Activated CD8-positive, alpha-beta memory T cell treated with anti-CD3 and anti-CD28 coated beads for 48 hours (primary cell): Measurements from ENCODE around the gene UBE2O.

ENCODE experiments used
- DNase-seq, 3 experiments: peaks; one replicate each; pipeline ENCODE4 v3.0.0-alpha.2; 2020; ENCODE audit warnings: low read depth in 2 of 3, low spot score in 2 of 3

The UBE2O gene

DNA sequence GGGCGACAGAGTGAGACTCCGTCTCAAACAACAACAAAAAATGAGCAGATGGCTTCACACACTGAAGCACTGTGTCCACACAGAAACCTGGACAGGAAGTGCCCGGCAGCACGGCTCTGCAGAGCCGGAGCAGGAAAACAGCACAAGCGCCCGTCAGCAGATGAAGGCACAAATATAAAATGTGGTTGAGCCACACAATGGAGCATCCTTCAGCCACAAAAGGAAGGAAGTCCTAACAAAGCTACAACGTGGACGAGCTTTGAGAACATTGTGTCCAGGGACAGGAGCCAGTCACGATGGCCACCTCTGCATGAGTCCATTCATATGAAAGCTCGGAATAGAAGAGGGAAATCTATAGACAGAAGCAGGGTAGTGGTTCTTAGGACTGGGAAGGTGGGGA lies 32.6 kb upstream of the UBE2O start:
- DNase-seq: no peak

DNA sequence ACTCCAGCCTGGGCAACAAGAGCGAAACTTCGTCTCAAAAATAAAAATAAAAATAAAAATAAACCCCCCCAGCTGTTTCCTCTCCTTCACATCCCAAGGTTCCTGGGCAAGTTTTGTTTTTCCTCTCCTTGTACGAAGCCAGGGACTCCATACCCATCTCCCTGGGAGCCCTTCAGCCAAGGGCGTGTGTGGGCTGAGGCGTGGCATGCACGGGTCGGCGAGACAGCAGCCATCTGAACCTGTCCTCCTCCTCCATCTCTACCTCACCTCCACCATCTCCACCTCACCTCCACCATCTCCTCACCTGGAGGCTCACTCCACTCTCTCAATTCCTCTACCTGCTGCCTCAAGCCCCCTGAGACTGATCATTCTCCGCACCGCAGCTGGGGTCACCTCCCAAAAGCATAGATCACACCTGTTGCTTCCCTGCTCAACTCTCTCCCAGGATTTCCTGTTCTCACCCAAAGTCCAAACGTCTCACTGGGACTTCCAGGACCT lies 31.3 kb upstream of the UBE2O start:
- DNase-seq: no peak

DNA sequence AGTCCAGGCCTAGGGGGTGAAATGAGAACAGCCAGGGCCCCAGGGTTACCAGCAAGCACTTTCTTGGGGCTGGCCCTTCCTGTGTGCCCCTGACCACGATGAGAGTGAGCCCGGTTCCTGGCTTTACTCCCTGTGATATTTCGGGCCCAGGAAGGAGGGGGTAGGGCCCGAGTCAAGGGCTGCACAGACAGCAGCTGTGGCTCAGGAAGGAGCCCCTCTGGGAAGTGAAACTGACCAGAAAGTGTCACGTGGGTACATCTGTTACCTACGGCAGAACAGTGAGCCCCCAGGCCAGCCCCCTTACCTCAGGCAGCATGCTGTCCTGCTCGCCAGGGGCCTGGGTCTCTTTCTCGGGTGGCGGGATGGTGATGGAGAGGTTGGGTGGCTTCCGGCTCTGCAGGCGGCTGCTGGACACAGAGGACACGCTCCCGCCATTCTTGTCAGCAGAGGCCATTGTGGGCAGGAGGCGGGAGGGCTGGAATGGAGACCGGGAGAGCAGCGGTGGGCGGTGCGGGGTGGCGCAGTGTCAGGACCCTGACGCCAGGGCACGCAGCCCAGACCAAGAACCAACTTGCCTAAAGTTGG lies 28.2 kb upstream of the UBE2O start:
- DNase-seq: no peak

DNA sequence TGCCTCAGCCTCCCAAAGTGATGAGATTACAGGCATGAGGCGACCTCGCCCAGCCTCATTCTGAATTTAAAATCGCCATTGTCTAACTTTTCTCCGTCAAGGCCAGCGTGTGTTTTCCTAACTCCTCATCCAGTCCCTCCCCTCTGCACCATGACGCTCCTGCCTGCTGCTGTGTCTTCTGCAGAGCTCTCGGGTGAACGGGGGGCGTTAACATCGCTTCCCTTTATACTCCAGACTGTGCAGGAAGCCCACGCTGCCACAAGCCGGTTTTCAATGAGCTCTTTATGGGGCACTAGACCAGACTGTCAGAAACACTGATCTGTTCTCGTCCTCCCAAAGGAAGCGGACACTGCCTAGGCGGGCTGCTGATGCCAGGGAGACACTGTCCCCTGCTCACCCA lies 27.7 kb upstream of the UBE2O start:
- DNase-seq: no peak

DNA sequence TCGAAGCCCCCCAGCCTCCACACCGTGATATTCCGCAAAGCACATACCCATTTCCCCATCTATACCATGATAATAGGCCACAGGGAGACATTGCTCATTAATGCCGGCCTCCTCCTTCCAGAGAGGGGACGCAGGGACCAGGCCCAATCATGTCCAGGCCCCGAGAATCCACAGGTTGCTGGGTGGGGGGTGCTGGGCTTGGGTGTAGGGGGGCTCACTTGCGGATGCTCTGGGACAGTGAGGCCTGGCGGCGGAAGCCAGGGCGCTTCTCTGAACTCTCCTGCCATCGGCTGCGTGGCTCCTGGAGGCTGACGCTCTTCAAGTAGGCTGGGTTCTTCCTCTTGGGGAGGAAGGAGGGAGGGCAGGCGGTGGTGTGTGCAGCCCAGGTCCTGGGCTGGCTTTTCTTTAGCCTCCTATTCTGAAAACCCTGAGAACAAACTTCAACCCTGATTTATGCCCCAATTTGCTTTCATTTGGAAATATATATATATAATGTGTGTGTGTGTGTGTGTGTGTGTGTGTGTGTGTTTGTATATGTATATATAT lies 26.6 kb upstream of the UBE2O start:
- no peak for DNase-seq

DNA sequence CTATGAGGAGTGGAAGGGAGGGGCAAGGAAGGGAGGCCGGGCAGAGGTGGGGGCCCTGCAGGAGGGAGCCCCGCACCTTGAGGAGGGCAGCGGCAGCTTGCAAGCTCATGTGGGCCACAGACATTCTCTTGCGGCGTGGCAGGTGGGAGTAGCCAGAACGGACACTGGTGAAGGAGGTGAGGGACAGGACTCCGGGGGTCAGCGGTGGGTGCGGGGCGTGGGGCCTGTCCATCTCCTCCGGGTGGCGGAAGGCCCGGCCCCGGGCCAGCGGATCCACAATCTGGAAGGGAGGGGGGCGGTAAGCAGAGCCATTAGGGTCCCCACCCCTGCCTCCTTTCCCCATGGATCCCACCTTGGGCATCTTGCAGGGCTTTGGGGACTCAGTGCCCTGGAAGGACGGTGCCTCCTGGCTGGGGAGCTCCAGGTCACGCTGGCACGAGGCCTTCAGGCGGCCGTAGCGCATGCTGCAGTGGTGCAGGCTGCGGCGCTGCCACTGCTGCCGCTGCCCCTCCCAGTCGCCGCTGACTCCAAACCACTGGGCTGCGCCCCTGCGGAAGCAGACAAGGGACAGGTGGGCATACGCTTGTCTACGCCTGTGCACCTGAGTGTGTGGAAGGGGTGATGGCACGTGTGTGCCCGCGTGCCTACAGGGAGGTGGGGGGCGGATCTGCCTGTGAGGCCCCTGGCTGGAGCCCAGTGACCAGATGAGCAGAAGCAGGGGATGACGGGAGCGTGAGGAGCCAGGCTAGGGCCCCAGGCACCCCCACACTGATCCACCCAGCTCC lies 26.0 kb upstream of the UBE2O start:
- no peak for DNase-seq

DNA sequence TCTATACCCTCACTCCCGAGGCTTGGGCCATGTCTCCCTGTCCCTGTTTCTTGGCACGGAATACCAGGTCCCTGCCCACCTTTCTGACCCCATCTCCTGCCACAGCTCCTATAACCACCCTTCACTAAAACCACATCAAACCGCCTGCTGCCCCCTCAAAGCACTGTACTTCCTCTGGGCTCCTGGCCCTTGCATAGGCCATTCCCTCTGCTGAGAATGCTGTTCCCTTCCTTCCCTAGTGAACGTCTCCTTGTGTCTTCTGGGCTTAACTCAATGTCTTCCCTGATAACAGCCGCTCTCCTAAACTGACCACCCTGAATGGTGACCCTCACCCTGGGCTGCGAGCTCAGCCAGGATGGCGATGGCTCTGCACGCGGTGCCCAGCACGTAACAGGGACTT lies 25.1 kb upstream of the UBE2O start:
- no peak for DNase-seq

DNA sequence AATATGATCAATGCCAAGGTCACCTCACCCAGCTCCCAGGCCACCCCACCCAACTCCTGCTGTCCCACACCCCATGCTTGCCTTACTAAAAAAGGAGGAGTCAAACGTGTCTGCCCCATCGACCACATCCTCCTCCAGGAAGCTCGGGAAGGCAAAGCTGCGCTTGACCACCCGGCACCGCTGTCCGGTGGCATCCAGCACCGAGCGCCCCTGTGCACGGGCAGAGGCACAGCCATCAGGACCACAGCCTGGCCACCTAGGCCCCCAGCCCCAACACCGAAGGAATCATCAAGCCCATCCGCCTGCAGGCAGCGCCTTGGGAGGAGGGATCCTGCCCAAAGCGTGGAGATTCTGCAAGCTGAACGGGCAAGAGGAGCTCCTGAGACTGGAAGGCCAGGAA lies 24.6 kb upstream of the UBE2O start:
- no peak for DNase-seq

DNA sequence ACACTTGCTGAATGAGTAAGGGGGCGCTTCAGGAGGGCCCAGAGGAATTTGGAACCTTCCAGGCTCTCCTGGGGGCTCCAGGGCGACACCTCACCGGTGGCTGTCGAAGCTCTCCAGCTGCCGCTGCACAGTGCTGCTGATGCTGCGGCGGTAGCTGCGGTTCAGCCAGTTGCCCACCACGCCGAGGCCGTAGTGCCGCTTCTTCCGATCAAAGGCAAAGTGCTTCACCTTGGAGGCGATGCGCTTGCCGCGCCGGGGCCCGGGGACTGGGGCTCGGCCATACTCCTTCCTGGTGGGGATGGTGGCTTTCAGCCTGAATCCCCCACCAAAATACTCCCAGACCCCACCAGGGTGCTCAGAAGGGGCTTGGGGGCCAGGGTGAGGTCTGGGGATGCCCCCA lies 23.8 kb upstream of the UBE2O start:
- DNase-seq: no peak

DNA sequence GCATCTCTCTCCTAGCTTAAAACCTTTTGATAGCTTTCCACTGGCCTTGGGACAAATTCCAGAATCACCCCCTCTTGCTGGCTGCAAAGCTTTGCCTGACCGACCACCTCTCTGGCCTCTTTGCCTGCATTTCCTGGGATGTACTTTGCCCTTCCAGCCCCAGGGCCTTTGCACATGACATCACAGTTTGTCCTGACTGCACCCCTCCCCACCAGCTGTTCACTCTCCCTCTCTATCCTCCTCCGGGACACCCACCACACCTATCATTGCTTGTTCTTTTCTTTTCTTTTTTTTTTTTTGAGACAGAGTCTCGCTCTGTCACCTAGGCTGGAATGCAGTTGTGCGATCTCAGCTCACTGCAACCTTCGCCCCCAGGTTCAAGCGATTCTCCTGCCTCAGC lies 22.4 kb upstream of the UBE2O start:
- no peak for DNase-seq

DNA sequence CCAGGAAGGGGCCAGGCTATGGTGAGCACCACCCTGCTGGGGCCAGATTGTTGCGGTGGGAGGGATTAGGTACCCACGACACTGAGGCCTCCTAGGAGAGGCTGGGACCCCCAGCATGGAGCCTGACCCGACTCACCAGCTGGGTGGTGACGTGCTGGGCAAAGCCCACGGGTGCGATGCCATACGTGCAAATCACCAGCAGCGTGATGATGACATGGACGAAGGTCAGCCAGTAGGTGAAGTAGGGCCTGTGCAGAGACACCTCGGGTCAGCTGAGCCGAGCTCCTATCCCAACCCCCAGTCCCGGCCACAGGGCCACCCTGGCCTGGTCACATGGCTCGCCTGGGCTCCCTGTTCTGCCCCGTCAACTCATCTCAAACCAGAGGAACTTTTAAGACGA lies 21.9 kb upstream of the UBE2O start:
- no peak for DNase-seq

DNA sequence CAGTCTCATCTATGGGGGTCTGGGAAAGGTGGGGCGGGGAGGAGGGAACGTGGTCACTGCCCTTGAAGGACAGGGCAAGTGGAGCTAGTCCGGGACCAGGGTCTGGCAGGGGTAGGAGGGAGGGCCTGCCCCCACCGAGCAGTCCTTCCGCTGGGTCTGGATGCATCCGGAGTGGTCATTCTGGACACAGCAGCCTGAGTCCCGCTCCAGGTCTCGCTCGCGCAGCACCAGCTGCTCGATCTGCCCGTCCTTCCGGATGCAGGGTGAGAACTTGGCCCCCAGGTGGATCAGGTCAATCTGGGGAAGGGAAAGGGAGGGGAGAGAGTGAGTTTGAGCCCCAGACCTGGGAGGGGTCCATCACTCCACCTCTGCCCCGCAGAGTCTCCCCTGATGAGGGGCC lies 21.3 kb upstream of the UBE2O start:
- no peak for DNase-seq

DNA sequence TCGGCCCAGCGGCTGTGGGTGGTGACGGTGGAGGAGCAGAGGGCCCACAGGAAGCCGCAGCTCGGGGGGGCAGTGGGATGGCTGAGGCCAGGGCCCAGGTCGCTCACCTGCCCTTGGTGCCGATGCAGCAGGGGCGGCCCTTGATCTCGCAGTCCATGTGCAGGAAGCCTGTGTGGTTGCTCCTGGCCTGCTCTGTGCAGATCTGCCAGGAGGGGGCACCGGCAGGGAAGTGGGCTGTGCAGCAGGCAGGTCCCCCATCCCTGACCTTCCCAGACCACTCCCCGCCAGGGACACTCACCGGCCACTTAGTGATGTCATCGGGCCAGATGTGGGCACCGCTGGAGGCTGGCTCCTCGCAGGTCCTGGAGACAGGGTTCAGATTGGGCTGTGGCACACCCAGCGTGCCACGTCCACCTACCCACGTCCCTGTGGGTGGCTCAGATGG lies 20.6 kb upstream of the UBE2O start:
- no peak for DNase-seq

DNA sequence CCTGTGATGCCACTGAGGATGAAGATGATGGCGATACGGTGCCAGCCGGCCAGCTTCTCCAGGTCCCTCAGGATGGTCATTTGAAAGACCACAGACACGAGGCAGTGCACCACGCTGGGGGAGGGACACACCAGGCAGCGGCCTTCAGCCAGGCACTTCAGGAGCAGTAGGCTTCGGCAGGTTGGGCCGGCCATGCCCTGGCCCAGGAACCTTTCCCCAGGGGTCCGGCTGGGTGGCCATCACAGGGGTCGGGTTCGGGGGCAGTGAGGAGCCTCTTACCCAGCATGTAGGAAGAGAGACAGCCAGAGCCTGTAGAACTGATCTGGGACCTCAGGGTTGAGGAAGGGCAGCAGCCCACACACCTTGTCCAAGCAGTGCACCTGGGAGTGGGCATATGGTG lies 19.8 kb upstream of the UBE2O start:
- DNase-seq: no peak

DNA sequence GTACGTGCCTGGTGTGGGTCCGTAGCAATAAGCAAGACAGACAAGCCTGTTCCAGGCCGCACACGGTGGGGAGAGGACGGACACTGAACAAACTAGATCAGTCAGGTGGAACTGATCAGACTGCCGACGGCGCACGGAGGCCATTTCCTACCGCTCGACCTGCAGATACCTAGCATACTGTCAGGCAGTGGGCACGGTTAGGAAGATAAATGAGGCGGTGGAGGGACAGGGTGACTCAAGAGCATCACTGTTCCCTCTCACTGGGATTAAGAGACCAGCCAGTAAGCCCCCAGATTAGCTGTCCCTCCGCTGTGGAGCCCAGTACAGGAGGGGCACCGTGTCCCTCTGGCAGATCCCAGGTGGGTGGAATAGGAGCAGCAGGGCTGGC lies 19.3 kb upstream of the UBE2O start:
- no peak for DNase-seq

DNA sequence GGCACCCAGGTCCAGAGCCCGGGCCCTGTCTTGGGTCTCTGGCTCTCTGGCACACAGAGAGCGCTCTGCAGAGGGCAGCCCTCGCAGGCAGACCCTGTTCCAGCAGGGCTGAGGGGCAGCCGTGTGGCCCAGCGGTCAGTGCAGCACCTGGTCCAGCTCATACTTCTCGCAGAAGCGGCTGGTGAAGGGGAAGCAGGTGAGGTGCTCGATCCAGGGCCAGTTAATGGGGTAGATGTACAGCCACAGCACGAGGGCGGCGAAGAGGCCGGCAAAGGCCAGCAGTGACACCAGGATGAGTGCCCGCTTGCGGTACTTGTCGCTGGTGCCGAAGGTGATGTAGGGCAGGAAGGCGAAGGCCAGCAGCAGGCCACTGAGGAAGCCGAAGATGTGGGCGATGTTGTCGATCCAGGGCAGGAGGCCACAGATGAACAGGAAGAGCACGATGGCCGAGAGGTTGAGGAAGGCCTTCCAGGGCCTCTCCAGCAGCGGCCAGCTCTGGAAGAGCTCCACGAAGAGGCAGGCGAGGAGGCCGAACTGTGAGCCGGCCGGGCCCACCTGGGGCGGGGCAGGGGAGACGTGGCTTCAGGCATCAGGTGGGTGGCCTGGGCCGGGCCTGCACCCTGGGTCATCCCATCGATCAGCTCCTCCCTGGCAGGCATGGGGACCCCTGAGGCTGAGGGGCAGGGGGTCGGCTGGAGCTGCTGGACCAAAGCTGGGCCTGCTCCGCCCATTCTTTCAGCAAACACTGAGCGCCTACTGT lies 18.7 kb upstream of the UBE2O start:
- DNase-seq: no peak

DNA sequence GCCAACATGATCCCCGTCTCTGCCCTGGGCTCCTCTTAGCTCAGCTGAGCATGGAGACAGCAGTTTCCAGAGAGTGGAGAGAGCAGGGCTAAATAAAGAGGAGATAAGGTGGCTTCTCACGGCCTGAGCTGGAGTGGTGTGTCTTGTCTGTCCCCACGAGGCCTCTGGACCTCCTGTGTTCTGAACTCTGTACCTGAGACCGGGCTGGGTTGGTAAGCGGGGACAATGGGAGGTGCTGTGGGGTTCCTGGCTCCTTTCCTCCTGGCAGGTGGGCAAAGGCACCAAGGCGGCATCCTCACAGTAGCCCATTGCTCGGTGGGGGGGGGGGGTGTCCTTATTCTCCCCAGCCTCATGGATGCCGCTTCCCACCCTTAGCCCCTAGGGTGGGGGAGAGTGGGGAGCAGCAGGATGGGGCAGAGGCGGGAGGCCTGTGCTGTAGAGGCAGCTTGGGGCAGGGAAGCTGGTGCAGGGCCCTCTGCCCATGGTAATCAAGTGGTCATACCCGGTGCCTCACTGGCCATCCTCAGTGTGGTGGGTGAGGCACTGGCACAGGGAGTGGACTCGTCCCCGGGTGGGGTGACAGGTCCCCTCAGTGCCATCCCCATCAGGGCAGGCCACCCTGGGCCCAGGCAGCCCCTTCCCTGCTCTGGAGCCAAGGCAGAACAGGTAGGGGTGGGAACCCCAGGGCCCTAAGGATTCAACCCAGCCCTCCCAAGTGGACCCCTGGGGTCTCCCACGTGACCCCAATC lies 17.2 kb upstream of the UBE2O start:
- no peak for DNase-seq

DNA sequence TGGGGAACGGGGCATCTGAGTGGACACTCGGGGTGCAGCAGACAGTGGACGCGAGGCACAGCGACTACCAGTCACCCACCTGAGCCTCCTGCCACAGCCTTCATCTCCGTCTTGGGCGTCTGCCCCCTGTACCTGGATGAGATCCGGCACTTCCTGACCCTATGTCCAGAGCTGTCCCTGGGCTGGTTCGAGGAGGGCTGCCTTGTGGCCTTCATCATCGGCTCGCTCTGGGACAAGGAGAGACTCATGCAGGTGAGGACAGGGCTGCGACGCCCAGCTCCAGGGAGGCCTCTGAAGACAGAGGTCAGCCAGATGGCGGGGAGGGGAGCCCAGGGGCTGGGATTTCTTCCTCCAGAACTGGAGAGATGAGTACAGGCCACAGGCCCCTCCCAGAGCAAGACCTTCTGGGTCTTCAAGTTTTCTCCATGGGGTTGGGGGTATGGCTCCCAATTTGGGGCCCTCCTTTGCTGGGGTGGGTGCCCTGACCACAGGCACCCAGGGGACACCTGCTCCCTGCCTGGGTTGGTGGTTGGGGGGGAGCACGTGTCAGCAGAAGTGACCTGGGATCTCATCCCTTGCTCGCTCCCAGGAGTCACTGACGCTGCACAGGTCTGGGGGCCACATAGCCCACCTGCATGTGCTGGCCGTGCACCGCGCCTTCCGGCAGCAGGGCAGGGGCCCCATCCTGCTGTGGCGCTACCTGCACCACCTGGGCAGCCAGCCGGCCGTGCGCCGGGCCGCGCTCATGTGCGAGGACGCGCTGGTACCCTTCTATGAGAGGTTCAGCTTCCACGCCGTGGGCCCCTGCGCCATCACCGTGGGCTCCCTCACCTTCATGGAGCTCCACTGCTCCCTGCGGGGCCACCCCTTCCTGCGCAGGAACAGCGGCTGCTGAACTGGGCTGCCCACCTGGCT lies 16.4 kb upstream of the UBE2O start:
- DNase-seq: no peak

DNA sequence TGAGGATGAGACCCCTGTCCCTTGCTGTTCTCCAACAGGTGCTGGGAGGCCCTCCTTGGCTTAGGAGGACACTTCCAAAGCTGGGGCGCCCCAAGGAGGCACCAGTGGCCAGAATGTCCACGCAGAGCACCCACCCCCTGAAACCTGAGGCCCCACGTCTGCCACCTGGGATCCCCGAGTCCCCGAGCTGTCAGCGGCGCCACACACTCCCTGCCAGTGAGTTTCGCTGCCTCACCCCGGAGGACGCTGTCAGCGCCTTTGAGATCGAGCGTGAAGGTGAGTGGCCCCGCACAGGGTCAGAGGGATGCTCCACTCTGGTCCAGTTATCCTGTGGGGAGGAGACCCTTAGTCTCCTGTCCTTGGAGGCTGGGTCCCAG lies 15.7 kb upstream of the UBE2O start:
- DNase-seq: no peak
